Measurements from ENCODE around the gene TPSG1.
"Not testable (repeated sequence)": the region's sequence is repeated elsewhere in the genome, so short reads cannot be mapped to it uniquely, and the experiment has no call there.

TPSG1 gene

GRCh38 chr16:1202274-1202673, 22.8 kb downstream of the TPSG1 start:
- Mint-ChIP-seq H3K4me3 (no peak overlapping the region), H3K9me3 (no peaks in the 10 kb centered on the region), H3K27ac (no peak overlapping the region), H3K36me3 (ENCODE audit: low read depth) (peaks cover 25% of the 10 kb centered on the region), H3K4me1 (no peaks in the 10 kb centered on the region), H3K27me3 (ENCODE audit: low read depth) (no peaks in the 10 kb centered on the region)
- TF ChIP-seq CTCF (IDR thresholded peaks at IDR 0.05; ENCODE audit: unreplicated experiment in 3 of 3) = no peak

- Mint-ChIP-seq H3K4me1 (no peaks in the 10 kb centered on the region), H3K27ac (no peak overlapping the region), H3K4me3 (no peak overlapping the region), H3K9me3 (no peaks in the 10 kb centered on the region), H3K27me3 (ENCODE audit: low read depth) (peaks cover 2% of the 10 kb centered on the region), H3K36me3 (ENCODE audit: low read depth) (peaks cover 25% of the 10 kb centered on the region)
- no peak for TF ChIP-seq CTCF (IDR thresholded peaks at IDR 0.05; ENCODE audit: unreplicated experiment in 3 of 3)
Measured at GRCh38 chr16:1201444-1201843, 23.6 kb downstream of the TPSG1 start.

GRCh38 chr16:1200014-1200627, 24.9 kb downstream of the TPSG1 start:
- Mint-ChIP-seq H3K27me3 (ENCODE audit: low read depth) (peaks cover 3% of the 10 kb centered on the region), H3K27ac (no peak overlapping the region), H3K4me1 (no peaks in the 10 kb centered on the region), H3K4me3 (no peak overlapping the region), H3K9me3 (no peaks in the 10 kb centered on the region), H3K36me3 (ENCODE audit: low read depth) (peaks cover 21% of the 10 kb centered on the region)
- TF ChIP-seq CTCF (IDR thresholded peaks at IDR 0.05; ENCODE audit: unreplicated experiment in 3 of 3) = no peak

- Mint-ChIP-seq H3K27me3 (ENCODE audit: low read depth) (peaks cover 3% of the 10 kb centered on the region), H3K4me3 (no peak overlapping the region), H3K9me3 (no peaks in the 10 kb centered on the region), H3K27ac (no peak overlapping the region), H3K36me3 (ENCODE audit: low read depth) (peaks cover 20% of the 10 kb centered on the region), H3K4me1 (no peaks in the 10 kb centered on the region)
- TF ChIP-seq CTCF (IDR thresholded peaks at IDR 0.05; ENCODE audit: unreplicated experiment in 3 of 3) = no peak
Measured at GRCh38 chr16:1199347-1200013, 25.6 kb downstream of the TPSG1 start.

GRCh38 chr16:1198671-1199346, 26.3 kb downstream of the TPSG1 start:
- H3K4me1 Mint-ChIP-seq; H3K9me3 Mint-ChIP-seq; H3K27me3 Mint-ChIP-seq (ENCODE audit: low read depth); H3K4me3 Mint-ChIP-seq; H3K27ac Mint-ChIP-seq: not testable (repeated sequence)
- peaks cover 20% of the 10 kb centered on the region for H3K36me3 Mint-ChIP-seq (ENCODE audit: low read depth)

GRCh38 chr16:1198194-1198593, 26.9 kb downstream of the TPSG1 start:
- Mint-ChIP-seq H3K4me1 (no peaks in the 10 kb centered on the region), H3K27ac (no peak overlapping the region), H3K36me3 (ENCODE audit: low read depth) (peaks cover 14% of the 10 kb centered on the region)

More at GRCh38 chr16:1198194-1198593, 26.9 kb downstream of the TPSG1 start:
- Mint-ChIP-seq H3K27me3 (ENCODE audit: low read depth) (peaks cover 3% of the 10 kb centered on the region), H3K9me3 (no peaks in the 10 kb centered on the region), H3K4me3 (no peak overlapping the region)
- TF ChIP-seq CTCF (IDR thresholded peaks at IDR 0.05; ENCODE audit: unreplicated experiment in 3 of 3) = no peak
